Astrocyte of the spinal cord (primary cell): ENCODE data around the gene PAK1.

Experiments
- DNase-seq: peaks from one replicate; pipeline ENCODE4 v3.0.0; 2011; ENCODE audit warnings: low read depth, low spot score
- H3K4me3 ChIP-seq: 2 replicates; pipeline ENCODE4 v1.5.1; 2011; ENCODE audit warnings: low read depth, mild to moderate bottlenecking, low read length, moderate library complexity
- in situ Hi-C: cut with HindIII; loops from 2 replicates; pipeline ENCODE4 v1.10.0; 2017; ENCODE audit warnings: low sequenced_read_pairs
- TF ChIP-seq, protein P1 (sequence below): IDR thresholded peaks from 2 replicates; pipeline ENCODE4 v1.5.1; 2012; ENCODE audit warnings: low read depth, mild to moderate bottlenecking, low read length, inconsistent platforms

The PAK1 gene

DNA sequence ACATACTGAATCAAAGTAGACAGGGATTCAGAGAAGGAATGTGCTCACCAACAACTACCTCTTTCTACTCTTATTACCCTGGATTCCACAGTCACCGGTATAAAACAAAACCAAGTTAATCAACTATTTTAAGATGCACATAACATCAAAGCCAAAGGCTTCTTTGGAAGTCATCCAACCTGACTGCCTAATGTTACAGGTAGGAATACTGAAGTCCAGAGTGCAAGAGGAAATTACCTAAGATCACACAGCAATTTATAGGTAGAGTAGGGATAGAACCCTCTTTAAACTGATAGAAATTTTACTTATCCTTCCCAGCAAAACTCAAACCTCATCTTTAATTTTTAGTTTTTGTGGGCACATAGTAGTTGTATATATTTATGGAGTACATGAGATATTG is 76.3 kb downstream of the PAK1 start:
- no peak overlapping the region for H3K4me3 ChIP-seq
- TF ChIP-seq, protein P1, sequence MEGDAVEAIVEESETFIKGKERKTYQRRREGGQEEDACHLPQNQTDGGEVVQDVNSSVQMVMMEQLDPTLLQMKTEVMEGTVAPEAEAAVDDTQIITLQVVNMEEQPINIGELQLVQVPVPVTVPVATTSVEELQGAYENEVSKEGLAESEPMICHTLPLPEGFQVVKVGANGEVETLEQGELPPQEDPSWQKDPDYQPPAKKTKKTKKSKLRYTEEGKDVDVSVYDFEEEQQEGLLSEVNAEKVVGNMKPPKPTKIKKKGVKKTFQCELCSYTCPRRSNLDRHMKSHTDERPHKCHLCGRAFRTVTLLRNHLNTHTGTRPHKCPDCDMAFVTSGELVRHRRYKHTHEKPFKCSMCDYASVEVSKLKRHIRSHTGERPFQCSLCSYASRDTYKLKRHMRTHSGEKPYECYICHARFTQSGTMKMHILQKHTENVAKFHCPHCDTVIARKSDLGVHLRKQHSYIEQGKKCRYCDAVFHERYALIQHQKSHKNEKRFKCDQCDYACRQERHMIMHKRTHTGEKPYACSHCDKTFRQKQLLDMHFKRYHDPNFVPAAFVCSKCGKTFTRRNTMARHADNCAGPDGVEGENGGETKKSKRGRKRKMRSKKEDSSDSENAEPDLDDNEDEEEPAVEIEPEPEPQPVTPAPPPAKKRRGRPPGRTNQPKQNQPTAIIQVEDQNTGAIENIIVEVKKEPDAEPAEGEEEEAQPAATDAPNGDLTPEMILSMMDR: no peak
- no peak for DNase-seq
- in situ Hi-C loops: no loop called here

DNA sequence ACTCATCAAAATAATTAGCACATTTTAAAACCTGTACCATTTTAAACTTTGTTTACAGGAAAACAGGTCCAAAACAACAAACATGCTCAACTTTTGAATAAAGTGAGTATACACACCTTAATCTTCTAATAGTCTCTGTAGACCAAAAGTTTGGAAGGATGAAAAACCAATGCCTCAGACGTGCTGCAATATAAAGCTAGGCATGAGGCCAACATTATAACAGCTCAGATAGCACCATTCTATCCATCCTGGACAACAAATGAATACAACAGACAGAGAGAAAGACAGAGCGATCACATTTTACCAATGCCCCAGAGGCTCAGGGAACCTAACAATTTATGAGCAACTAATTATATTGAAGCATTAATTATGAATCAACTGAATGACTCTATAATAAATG is 77.0 kb downstream of the PAK1 start:
- TF ChIP-seq, protein P1: no peak
- DNase-seq: no peak
- H3K4me3 ChIP-seq: no peak overlapping the region
- in situ Hi-C loops: no loop called here

DNA sequence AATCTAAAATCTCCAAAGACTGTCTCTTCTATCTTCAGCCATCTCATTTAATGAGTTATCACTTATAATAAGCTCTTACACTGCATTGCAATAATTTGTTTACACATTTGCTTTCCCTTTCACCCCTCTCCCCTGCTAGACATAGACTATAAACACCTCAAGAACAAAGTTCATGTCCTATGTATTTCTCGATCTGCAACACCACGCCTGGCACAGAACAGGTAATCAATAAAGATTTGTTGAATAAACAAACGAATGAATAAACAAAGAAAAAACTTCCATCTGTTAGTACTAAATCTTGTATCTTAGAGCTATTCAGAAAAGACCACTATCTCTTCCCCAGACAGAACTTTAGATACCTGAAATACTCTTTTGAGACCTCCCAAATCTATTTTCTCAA is 77.6 kb downstream of the PAK1 start:
- in situ Hi-C loops: no loop called here

DNA sequence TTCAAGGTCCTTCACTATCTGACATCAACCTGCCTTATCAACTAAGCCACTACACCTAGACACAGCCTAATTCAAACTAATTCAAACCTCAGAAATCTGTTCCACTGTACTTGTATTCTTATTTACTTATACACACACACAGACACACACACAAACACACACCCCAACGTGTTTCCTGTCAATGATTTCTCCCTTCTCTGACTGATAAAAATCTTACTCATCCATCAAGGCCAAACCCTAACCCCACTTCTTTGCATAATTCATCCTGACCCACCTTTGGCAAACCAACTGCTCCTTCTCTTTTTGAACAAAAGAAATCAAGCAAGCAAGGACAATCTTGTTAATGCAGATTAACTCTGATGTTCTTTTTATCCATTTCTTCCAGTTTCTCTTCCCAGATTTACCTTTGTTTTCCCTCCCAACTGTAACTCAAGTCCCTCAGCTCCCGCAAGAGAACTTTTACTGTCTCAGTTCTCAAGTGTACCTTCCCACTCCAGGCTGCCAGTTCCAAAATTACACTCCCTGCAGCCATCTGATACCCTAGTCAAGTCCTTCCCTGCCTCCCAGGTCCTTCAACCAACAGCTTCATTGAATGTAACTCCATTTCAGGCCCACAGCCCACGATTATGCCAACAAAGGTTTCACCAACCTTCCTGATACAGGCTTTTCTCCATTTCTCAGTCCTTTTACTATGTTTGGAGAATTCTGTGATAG is 78.3 kb downstream of the PAK1 start:
- TF ChIP-seq, protein P1: no peak
- H3K4me3 ChIP-seq: no peak overlapping the region
- no peak for DNase-seq
- in situ Hi-C loops: no loop called here

More for the DNA sequence above, 77.6 kb downstream of the PAK1 start:
- H3K4me3 ChIP-seq: no peak overlapping the region
- TF ChIP-seq, protein P1: no peak
- no peak for DNase-seq

DNA sequence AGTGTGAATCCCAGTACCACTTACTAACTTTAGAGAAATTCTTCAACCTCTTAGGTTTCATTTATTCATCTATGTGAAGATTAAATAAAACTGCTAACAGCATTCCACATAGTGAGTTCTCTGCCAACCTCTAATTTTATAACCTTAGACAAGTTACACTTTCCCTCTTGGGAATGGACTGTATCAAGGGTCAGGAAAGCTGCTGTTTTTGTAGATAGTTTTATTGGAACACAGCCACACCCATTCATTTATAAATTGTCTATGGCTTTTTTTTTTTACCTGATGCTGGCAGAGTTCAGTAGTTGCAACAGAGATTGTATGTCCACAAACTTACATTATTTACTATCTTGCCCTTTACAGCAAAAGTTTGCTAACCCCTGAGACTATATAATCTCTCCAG is 81.1 kb downstream of the PAK1 start:
- TF ChIP-seq, protein P1: no peak
- no peak for DNase-seq
- H3K4me3 ChIP-seq: no peak overlapping the region
- in situ Hi-C loops: no loop called here

DNA sequence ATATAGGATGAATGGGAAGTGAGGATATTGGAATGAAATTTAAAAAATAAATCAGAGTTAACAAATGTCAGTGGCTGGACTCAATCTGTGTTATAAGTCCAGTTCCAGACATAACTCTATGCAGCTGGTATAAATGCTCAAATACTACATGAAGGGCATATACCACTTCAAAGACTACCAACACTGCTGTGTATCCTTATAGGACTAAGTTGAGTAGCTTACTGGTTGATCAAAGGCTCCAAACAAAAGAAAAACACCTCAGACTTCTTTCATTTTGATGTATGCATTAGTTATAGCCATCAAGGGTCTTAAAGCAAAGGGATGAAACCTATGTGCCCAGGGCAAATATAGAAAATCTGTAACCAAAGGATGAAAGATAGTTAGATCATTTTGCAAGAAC is 86.2 kb downstream of the PAK1 start:
- DNase-seq: no peak
- no peak overlapping the region for H3K4me3 ChIP-seq
- TF ChIP-seq, protein P1: no peak
- in situ Hi-C loops: no loop called here
